ENCODE measurements around the gene CCDC92. TPM values are rescaled to one million over a fixed set of nuclear protein-coding genes. Genes with fewer than 3 reads are reported as not detected.

Gene CCDC92
- total RNA-seq, 5 donors from 2014 or later (not counting 1 experiment from before 2014, with no cell fraction given) = 22.1 to 44.9 (median 38.7) TPM

DNA sequence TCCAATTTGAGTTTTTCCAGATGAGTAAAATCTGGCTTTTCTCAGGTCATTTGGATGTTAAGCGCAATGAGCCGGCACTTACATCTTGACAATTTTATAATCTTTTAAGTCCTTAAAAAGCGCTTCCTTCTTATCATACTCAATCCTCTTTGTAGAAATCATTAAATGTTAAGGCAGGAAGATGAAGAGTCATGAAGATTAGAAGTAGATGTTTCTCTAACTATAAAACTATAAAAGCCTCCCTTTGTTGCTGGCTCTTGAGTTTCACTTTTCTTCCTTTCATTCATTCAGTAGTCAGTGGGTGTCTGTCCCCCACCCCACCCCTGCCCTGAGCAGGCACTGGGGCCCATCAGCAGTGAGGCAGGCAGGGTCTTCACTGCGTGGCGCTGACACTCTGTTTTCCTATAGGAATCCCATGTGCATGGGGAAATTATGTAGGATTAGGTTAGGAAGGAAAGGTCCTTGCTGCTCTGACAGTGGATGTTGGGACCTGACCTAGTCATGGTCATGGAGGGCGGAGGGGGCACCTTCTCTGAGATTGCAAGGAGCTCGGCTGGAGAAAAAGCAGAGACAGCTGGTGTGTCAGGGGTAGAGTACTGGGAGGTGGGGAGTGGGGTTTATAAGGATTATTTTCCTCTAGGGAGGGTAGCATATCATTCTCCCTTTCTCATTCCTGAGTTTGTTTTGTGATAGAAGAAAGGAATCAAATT, 65.8 kb downstream of the CCDC92 start:
- ChIA-PET CTCF (no interaction called here), POLR2A (no interaction called here)
- 81% methylated on average over 3 of the region's 7 CpGs for WGBS (ENCODE audit: insufficient coverage)
- no peaks in the 10 kb centered on the region for H3K9me3 ChIP-seq
- H3K4me1 ChIP-seq (ENCODE audit: control insufficient read depth in 1 of 2, extremely low read depth in 1 of 2, insufficient read depth in 2 of 2, low read length in 2 of 2) = peaks cover 0 to 4% of the 10 kb centered on the region in 2 experiments
- Mint-ChIP-seq H3K36me3 (no peaks in the 10 kb centered on the region), H3K4me1 (peaks cover 7 to 13% (median 11%) of the 10 kb centered on the region in 3 donors), H3K27me3 (peaks cover 0 to 17% of the 10 kb centered on the region in 2 donors), H3K9me3 (no peaks in the 10 kb centered on the region), H3K4me3 (no peak overlapping the region), H3K27ac (no peak overlapping the region)
- H3K27me3 ChIP-seq (replicated peaks in 1 of 2; ENCODE audit: control insufficient read depth in 2 of 2, extremely low read depth in 1 of 2, insufficient read depth in 2 of 2, low read length in 1 of 2) = peaks cover 0 to 15% of the 10 kb centered on the region in 2 experiments
- ATAC-seq (replicated peaks in 1 of 4) = no peak
- H3K36me3 ChIP-seq (ENCODE audit: control insufficient read depth in 2 of 2, extremely low read depth in 1 of 2, insufficient read depth in 1 of 2, low read length in 1 of 2) = no peaks in the 10 kb centered on the region
- no peak overlapping the region for H3K27ac ChIP-seq (ENCODE audit: low read length)
- DNase-seq = no peak
- no peak overlapping the region for H3K4me3 ChIP-seq (ENCODE audit: control insufficient read depth in 1 of 2, extremely low read depth in 1 of 2, low read length in 1 of 2)

DNA sequence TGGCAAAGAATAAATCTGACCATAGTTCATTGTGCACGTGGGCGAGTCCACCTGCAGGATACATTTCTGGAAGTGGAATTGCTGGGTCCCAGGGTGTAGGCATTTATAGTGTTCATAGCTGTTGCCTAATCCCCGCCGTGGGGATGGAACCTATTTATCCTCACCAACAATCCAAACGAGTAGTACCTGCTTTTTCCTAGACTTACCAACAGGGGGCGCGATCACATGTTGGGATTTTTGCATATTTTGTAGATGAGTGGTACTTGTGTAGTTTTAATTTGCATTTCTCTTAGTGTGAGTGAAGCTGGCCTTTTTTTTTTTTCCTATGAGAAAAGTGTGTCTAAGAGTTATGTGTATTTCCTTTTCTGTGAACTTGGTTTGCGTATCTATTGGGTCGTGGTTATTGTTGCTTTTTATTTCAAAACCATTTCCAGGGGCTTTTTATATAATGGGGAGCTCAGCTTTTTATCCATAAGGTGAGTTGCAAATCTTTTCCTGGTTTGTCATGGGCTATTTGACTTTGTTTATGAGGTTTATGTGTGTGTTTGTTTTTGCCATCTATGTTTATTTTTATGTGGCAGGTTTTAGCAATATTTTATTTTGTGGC, 67.2 kb downstream of the CCDC92 start:
- Mint-ChIP-seq H3K4me3 (no peak overlapping the region), H3K4me1 (peaks cover 9 to 15% (median 12%) of the 10 kb centered on the region in 3 donors), H3K36me3 (no peaks in the 10 kb centered on the region), H3K27me3 (peaks cover 0 to 21% of the 10 kb centered on the region in 2 donors), H3K9me3 (no peaks in the 10 kb centered on the region), H3K27ac (peak overlapping the region in 1 of 2 donors; percentile 17)
- ChIA-PET POLR2A (no interaction called here), CTCF (interaction anchor here (0.6 to 1.6 kb wide), 18 partner anchors 16 to 1857 kb away, joined by 3 to 13 read pairs (median 3); partner anchors contain the start of gene CCDC92 (in 1 of the 2))
- Histone ChIP-seq H3K27me3 (replicated peaks in 1 of 2; ENCODE audit: control insufficient read depth in 2 of 2, extremely low read depth in 1 of 2, insufficient read depth in 2 of 2, low read length in 1 of 2) (peaks cover 0 to 24% of the 10 kb centered on the region in 2 experiments), H3K4me1 (ENCODE audit: control insufficient read depth in 1 of 2, extremely low read depth in 1 of 2, insufficient read depth in 2 of 2, low read length in 2 of 2) (peaks cover 0 to 4% of the 10 kb centered on the region in 2 experiments), H3K36me3 (ENCODE audit: control insufficient read depth in 2 of 2, extremely low read depth in 1 of 2, insufficient read depth in 1 of 2, low read length in 1 of 2) (no peaks in the 10 kb centered on the region), H3K4me3 (ENCODE audit: control insufficient read depth in 1 of 2, extremely low read depth in 1 of 2, low read length in 1 of 2) (no peak overlapping the region), H3K9me3 (no peaks in the 10 kb centered on the region), H3K27ac (ENCODE audit: low read length) (no peak overlapping the region)
- no CpG with 5 or more reads among the region's 9 CpGs for WGBS (ENCODE audit: insufficient coverage)
- peak; percentile 39 to 62 (median 52) for ATAC-seq (replicated peaks in 1 of 4)
- peak; percentile 23 to 85 (median 54) for DNase-seq

DNA sequence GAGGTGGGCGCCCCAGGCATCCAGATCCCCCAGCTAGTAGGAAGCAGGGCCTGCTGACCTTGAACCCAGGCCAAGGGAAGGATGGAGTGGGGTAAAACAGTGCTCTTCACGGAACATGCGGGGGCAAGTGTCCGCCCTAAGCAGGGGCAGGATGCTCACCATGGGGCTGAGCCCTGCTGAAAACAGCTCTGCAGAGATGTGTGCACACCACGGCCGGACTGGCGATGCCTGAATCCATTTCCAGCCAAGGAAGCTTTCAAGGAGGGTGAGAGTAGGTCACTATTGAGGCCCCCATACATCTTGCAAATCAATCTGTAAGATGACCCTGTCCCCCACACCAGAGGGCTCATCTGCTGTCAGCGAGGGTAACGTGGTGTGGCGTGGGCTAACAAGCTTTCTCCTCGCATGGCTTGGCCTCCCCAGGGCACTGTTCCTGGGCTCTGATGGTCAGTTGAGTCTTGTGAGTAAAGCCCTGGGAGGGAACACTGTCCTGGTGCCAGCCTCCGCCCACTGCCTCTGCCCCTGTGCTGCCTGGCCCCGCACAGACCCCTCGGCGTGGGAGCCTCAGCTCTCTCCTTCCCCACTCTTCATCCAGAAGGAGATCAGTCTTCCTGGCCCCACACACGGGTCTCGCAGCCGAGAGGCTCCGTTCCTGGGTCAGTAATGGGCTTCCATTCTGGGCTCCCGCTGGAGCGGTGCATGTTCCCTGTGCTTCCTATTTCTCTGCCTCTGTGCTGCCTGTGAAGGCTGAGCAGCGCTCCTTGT, 69.1 kb downstream of the CCDC92 start:
- no peak overlapping the region for H3K27ac Mint-ChIP-seq
- Histone ChIP-seq H3K4me3 (ENCODE audit: control insufficient read depth in 1 of 2, extremely low read depth in 1 of 2, low read length in 1 of 2) (no peak overlapping the region), H3K27ac (ENCODE audit: low read length) (no peak overlapping the region), H3K4me1 (ENCODE audit: control insufficient read depth in 1 of 2, extremely low read depth in 1 of 2, insufficient read depth in 2 of 2, low read length in 2 of 2) (peaks cover 0 to 4% of the 10 kb centered on the region in 2 experiments), H3K9me3 (no peaks in the 10 kb centered on the region), H3K27me3 (replicated peaks in 1 of 2; ENCODE audit: control insufficient read depth in 2 of 2, extremely low read depth in 1 of 2, insufficient read depth in 2 of 2, low read length in 1 of 2) (peaks cover 0 to 33% of the 10 kb centered on the region in 2 experiments), H3K36me3 (ENCODE audit: control insufficient read depth in 2 of 2, extremely low read depth in 1 of 2, insufficient read depth in 1 of 2, low read length in 1 of 2) (no peaks in the 10 kb centered on the region)
- no peak overlapping the region for H3K4me3 Mint-ChIP-seq
- H3K27me3 Mint-ChIP-seq = peaks cover 0 to 28% of the 10 kb centered on the region in 2 donors
- peaks cover 9 to 15% (median 11%) of the 10 kb centered on the region in 3 donors for H3K4me1 Mint-ChIP-seq
- no peak for DNase-seq
- POLR2A ChIA-PET = no interaction called here
- 85% methylated on average over 13 of the region's 22 CpGs for WGBS (ENCODE audit: insufficient coverage)
- H3K9me3 Mint-ChIP-seq = no peaks in the 10 kb centered on the region
- CTCF ChIA-PET = interaction anchor here in 1 of 2 donors (0.8 to 1.0 kb wide), 2 partner anchors 79 to 1170 kb away, joined by 3 to 4 read pairs; no protein-coding TSS in a partner anchor
- no peak for ATAC-seq (replicated peaks in 1 of 4)
- no peaks in the 10 kb centered on the region for H3K36me3 Mint-ChIP-seq

DNA sequence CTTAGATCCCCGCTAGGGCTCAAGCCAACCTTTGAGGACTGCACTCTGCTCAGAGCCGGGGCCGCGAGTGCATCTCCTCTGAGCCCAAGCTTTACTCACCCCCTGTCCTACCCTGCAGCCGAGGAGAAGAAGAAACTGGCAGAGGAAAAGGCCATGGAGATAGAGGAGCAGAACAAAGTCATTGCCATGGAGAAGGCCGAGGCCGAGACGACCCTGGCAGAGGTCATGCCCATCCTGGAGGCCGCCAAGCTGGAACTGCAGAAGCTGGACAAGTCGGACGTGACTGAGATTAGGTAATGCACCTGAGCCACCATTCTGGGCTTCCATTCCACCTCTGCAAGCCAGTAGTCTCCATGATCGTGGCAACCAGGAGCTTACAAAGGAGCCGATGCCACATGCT, 69.8 kb downstream of the CCDC92 start:
- Mint-ChIP-seq H3K27me3 (peaks cover 0 to 28% of the 10 kb centered on the region in 2 donors), H3K4me3 (no peak overlapping the region), H3K27ac (no peak overlapping the region), H3K9me3 (no peaks in the 10 kb centered on the region), H3K4me1 (peaks cover 9 to 15% (median 11%) of the 10 kb centered on the region in 3 donors), H3K36me3 (no peaks in the 10 kb centered on the region)
- 89% methylated on average over 6 of the region's 13 CpGs for WGBS (ENCODE audit: insufficient coverage)
- ChIA-PET CTCF (interaction anchor here in 1 of 2 donors (0.8 kb wide), 1 partner anchor 79 kb away, joined by 4 read pairs; no protein-coding TSS in a partner anchor), POLR2A (no interaction called here)
- Histone ChIP-seq H3K27ac (ENCODE audit: low read length) (no peak overlapping the region), H3K4me1 (ENCODE audit: control insufficient read depth in 1 of 2, extremely low read depth in 1 of 2, insufficient read depth in 2 of 2, low read length in 2 of 2) (peaks cover 0 to 4% of the 10 kb centered on the region in 2 experiments), H3K4me3 (ENCODE audit: control insufficient read depth in 1 of 2, extremely low read depth in 1 of 2, low read length in 1 of 2) (no peak overlapping the region), H3K9me3 (no peaks in the 10 kb centered on the region), H3K36me3 (ENCODE audit: control insufficient read depth in 2 of 2, extremely low read depth in 1 of 2, insufficient read depth in 1 of 2, low read length in 1 of 2) (no peaks in the 10 kb centered on the region), H3K27me3 (replicated peaks in 1 of 2; ENCODE audit: control insufficient read depth in 2 of 2, extremely low read depth in 1 of 2, insufficient read depth in 2 of 2, low read length in 1 of 2) (peaks cover 0 to 33% of the 10 kb centered on the region in 2 experiments)
- ATAC-seq (replicated peaks in 1 of 4) (no peak), DNase-seq (no peak)

DNA sequence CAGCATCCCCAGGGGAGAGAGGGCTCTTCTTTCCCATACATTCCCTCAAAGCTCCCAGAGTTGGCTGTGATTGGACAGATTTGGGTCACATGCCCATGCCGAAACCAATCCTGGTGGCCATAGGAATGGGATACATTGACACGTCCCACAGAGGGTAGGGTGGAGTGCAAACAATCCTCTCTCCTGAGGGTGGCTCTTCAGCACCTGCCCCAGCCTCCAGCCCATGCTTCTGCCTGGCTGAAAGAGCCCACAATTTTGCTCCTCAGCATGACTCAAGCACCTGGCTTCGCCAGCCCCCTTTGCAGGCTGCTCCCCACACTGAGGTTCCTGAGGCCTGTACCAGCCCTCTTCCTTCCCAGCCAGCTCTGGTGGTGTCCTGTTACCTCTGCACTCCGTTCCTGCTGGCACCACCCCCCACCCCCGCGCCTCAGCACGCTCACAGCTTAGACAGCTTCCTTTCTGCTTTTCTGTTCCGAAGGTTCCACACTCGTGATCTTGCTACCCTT, 71.7 kb downstream of the CCDC92 start:
- H3K9me3 ChIP-seq = no peaks in the 10 kb centered on the region
- DNase-seq (peak in 3 of 35 experiments; percentile 4 to 18 (median 5)), ATAC-seq (replicated peaks in 1 of 4) (peak in 3 of 4 experiments; percentile 37 to 54 (median 48))
- H3K27ac ChIP-seq (ENCODE audit: low read length) = no peak overlapping the region
- no peak overlapping the region for H3K4me3 ChIP-seq (ENCODE audit: control insufficient read depth in 1 of 2, extremely low read depth in 1 of 2, low read length in 1 of 2)
- no peaks in the 10 kb centered on the region for H3K9me3 Mint-ChIP-seq
- H3K27me3 ChIP-seq (replicated peaks in 1 of 2; ENCODE audit: control insufficient read depth in 2 of 2, extremely low read depth in 1 of 2, insufficient read depth in 2 of 2, low read length in 1 of 2) = peaks cover 0 to 33% of the 10 kb centered on the region in 2 experiments
- CTCF ChIA-PET = interaction anchor here (0.6 to 1.2 kb wide), 2 partner anchors 22 to 106 kb away, joined by 3 read pairs; no protein-coding TSS in a partner anchor
- 16% methylated on average over 8 of the region's 9 CpGs for WGBS (ENCODE audit: insufficient coverage)
- H3K4me1 Mint-ChIP-seq = peaks cover 9 to 15% (median 11%) of the 10 kb centered on the region in 3 donors
- no peaks in the 10 kb centered on the region for H3K36me3 ChIP-seq (ENCODE audit: control insufficient read depth in 2 of 2, extremely low read depth in 1 of 2, insufficient read depth in 1 of 2, low read length in 1 of 2)
- peaks cover 0 to 28% of the 10 kb centered on the region in 2 donors for H3K27me3 Mint-ChIP-seq
- peaks cover 0 to 4% of the 10 kb centered on the region in 2 experiments for H3K4me1 ChIP-seq (ENCODE audit: control insufficient read depth in 1 of 2, extremely low read depth in 1 of 2, insufficient read depth in 2 of 2, low read length in 2 of 2)
- H3K27ac Mint-ChIP-seq = peak overlapping the region in 1 of 2 donors; percentile 17
- H3K36me3 Mint-ChIP-seq = no peaks in the 10 kb centered on the region
- POLR2A ChIA-PET = no interaction called here
- H3K4me3 Mint-ChIP-seq = peak overlapping the region in 1 of 3 donors; percentile 31

DNA sequence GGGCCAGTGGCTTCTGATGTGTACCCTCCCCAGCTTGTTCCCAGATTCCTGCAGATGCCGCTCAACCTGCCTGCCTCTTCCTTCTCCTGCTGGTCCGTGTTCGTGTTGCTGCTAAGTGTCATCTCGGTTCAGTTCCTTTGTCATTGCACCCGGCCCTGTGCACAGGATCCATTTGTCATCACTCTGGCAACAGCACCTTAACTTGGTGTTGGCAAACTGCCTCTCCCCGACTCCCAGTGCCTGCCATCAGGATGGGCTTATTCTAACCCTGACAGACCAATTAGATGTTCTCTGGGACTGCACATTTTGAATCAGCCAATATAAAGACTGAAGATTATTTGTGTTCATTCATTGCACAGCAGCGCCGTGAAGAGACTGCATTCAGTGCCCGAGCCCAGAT, 73.3 kb downstream of the CCDC92 start:
- DNase-seq (no peak), ATAC-seq (replicated peaks in 1 of 4) (no peak)
- Histone ChIP-seq H3K4me3 (ENCODE audit: control insufficient read depth in 1 of 2, extremely low read depth in 1 of 2, low read length in 1 of 2) (no peak overlapping the region), H3K27me3 (replicated peaks in 1 of 2; ENCODE audit: control insufficient read depth in 2 of 2, extremely low read depth in 1 of 2, insufficient read depth in 2 of 2, low read length in 1 of 2) (peaks cover 0 to 35% of the 10 kb centered on the region in 2 experiments), H3K9me3 (no peaks in the 10 kb centered on the region), H3K4me1 (ENCODE audit: control insufficient read depth in 1 of 2, extremely low read depth in 1 of 2, insufficient read depth in 2 of 2, low read length in 2 of 2) (peaks cover 0 to 4% of the 10 kb centered on the region in 2 experiments), H3K36me3 (ENCODE audit: control insufficient read depth in 2 of 2, extremely low read depth in 1 of 2, insufficient read depth in 1 of 2, low read length in 1 of 2) (no peaks in the 10 kb centered on the region), H3K27ac (ENCODE audit: low read length) (no peak overlapping the region)
- Mint-ChIP-seq H3K27ac (no peak overlapping the region), H3K36me3 (no peaks in the 10 kb centered on the region), H3K27me3 (peaks cover 3 to 27% of the 10 kb centered on the region in 2 donors), H3K4me3 (no peak overlapping the region), H3K4me1 (peaks cover 4 to 8% (median 5%) of the 10 kb centered on the region in 3 donors), H3K9me3 (no peaks in the 10 kb centered on the region)
- ChIA-PET CTCF (interaction anchor here in 1 of 2 donors (0.6 kb wide), 1 partner anchor 1738 kb away, joined by 4 read pairs; no protein-coding TSS in a partner anchor), POLR2A (no interaction called here)
- WGBS (ENCODE audit: insufficient coverage) = 85% methylated on average over 9 of the region's 9 CpGs
